Esophagus squamous epithelium (tissue), 4 donors: ENCODE measurements around the gene NR4A3.

Source experiments
- CTCF ChIP-seq, 6 experiments: fragments of 450-650 bp in 4 of 6; fragments of 200-600 bp in 2 of 6; sonication (generic) in 2 of 6; IDR thresholded peaks; one replicate each; pipeline ENCODE4 v1.5.1; 2016 to 2019; ENCODE audit warnings: antibody characterized with exemption in 6 of 6, mild to moderate bottlenecking in 4 of 6, moderate library complexity in 4 of 6
- POLR2A ChIP-seq, 4 donors: fragments of 450-650 bp; IDR thresholded peaks; one replicate each; pipeline ENCODE4 v1.6.1; 2017; ENCODE audit warnings: antibody characterized with exemption in 4 of 4, mild to moderate bottlenecking in 4 of 4, moderate library complexity in 3 of 4

- TF ChIP-seq CTCF (IDR thresholded peaks at IDR 0.05) (no peak), POLR2A (IDR thresholded peaks at IDR 0.05) (no peak)
Observed at GRCh38 chr9:99811598-99812383, 9.9 kb upstream of the NR4A3 start.
